Diencephalon (tissue), 1 donor: ENCODE data around the gene NDUFS8. TPM values are rescaled to one million over a fixed set of nuclear protein-coding genes. Genes with fewer than 3 reads are reported as not detected.

Experiments used
- small RNA-seq: library from RNA; depleted of rRNA; stranded (forward); fragments of <200 nt; gene quantifications from one replicate; pipeline ENCODE3, GENCODE V24; 2014
- total RNA-seq: library from RNA; depleted of rRNA; stranded (reverse); fragments of >200 nt; gene quantifications from one replicate; pipeline ENCODE4 v1.2.3, GENCODE V29; 2014

The NDUFS8 gene
- 80.7 TPM for total RNA-seq

DNA sequence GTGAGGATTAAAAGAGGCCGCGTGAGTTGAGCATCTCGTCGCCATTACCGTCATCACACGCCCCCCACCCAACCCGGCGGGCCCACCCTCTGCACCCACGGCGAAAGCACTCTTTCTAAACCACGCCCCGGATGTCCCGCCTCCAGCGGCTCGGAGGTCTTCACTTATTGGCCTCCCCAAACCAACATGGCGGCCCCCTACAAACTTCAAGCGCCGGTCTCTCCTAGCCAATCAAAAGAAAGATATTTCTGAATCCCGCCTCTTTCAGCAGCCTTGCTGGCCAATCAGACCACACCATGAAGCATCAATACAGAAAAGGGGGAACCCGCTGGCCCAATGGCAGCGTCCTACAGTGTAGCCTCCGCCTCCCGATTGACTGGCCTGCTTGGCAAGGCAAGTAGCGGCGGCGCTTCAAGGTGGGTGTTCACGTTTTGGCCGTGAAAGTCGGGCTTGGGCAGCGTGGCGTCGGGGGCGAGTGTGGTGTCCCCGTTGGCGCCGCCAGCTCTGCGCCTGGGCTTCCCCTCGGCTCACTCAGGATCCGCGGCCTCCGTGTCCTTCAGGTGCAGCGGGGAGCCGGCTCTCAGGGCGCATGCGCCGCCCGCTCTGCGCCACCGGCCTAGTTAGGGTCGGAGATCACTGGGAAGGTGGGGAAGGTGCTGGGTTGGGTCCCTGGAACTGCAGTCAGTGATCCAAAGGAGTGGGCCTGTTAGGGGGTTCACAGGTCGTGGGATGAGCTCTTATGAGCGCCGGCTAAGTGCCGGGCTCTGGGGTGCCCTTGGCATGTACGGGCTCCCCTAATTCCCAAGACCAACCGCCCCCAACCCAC, at the start of gene NDUFS8:
TSS of gene NDUFS8 (plus strand) at position 364 of the 826 bp plus-strand sequence. CDS start 1,471 bp downstream, outside the sequence.

GRCh38 chr11:68003846-68004550, 26.5 kb upstream of the NDUFS8 start, which contains the start of gene UNC93B1:
TSS of gene UNC93B1 (minus strand) at chr11:68004097. CDS start at chr11:68004043, 54 bp downstream.

DNA sequence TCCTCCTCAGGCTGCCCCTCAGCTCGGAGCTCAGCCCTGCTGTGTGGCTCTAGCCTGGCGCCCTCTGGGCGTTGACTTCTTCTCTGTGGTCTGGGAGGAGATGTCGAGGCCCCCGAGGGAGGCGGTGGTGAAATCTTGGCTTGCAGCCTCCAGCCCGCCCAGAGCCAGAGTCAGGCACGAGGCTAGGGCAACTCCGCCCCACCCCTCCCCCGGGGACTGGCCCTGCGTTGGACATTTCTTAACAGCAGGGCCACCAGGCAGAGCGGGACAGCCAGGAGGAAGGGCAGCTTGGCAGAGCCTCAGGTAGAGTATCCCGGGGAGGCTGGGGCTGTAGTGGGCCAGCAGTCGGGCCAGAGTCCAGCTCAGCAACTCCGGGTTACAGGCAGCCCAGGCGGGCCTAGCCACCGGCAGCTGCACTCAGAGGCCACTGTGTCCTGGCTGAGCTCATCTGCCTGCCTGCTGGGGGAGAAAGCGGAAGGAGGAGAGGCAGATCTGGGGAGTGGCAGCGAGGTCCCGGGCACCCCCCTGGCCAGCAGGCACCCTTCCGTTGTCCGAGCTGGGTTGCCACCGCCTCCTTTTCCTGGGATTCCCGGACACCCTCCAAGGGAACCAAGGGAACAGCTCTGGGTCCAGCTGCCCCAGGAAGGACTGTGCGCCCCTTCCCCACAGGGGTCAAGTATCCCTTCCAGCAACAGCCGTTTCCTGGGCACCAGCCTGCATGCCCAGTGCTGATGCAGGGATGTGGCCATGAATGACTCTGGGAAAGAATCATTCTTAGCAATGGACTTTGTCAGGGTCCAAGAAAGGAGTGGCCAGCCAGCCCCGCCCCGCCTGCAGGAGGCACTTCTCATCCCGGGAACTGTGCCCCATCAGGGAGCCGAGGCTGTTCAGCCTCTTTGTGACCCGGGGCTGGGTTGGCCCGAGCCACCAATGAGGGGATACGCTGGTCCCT, 20.1 kb upstream of the NDUFS8 start, which contains the start of gene ALDH3B1:
TSS of gene ALDH3B1 (plus strand) at position 238 of the 952 bp plus-strand sequence. CDS start 4,971 bp downstream, outside the sequence.

GRCh38 chr11:68038718-68039525, 8.4 kb downstream of the NDUFS8 start, which contains the start of gene TCIRG1:
TSS of gene TCIRG1 (plus strand) at chr11:68039025. CDS start at chr11:68041272, 2,247 bp downstream.

Small RNA genes within 50 kb of the gene (small RNA-seq; reads per million reads assigned to genes)
- not detected for gene MIR6753

Other genes with a start within 250 kb of the NDUFS8 start
- gene UNC93B1, start 26.6 kb upstream of the NDUFS8 start, total RNA-seq = 7.6 TPM
- gene ALDH3B1, start 20.4 kb upstream of the NDUFS8 start, total RNA-seq = 0.92 TPM
- 4.8 TPM for gene TCIRG1, start 8.3 kb downstream of the NDUFS8 start, total RNA-seq
- 52.8 TPM for gene CHKA, start 90.7 kb downstream of the NDUFS8 start, total RNA-seq
- 110 TPM for gene KMT5B, start 182.6 kb downstream of the NDUFS8 start, total RNA-seq
- 11.3 TPM for gene C11orf24, start 241.3 kb downstream of the NDUFS8 start, total RNA-seq